HepG2 (cell line): ENCODE results near the gene LTB4R2. TPM values are rescaled to one million over a fixed set of nuclear protein-coding genes. Genes with fewer than 3 reads are reported as not detected.

Experiments
- ADNP ChIP-seq: sonication (generic); formaldehyde crosslinking; IDR thresholded peaks from 2 replicates; pipeline ENCODE4 v1.4.0; 2020; ENCODE audit warnings: missing genetic modification reagents
- ARNTL ChIP-seq: sonication (generic); formaldehyde crosslinking; IDR thresholded peaks from 2 replicates; pipeline ENCODE4 v1.4.0; 2020; ENCODE audit warnings: mild to moderate bottlenecking, missing genetic modification reagents
- ATM ChIP-seq: fragments of 450-650 bp; IDR thresholded peaks from 2 replicates; pipeline ENCODE4 v1.7.1; 2017; ENCODE audit warnings: mild to moderate bottlenecking, borderline replicate concordance
- CSRNP2 ChIP-seq: sonication (generic); formaldehyde crosslinking; conservative IDR thresholded peaks from 2 replicates; pipeline ENCODE4 v1.8.0; 2022; ENCODE audit warnings: low read depth, missing genetic modification reagents
- EEA1 ChIP-seq: sonication (generic); formaldehyde crosslinking; IDR thresholded peaks from 2 replicates; pipeline ENCODE4 v1.5.1; 2020; ENCODE audit warnings: mild to moderate bottlenecking, missing genetic modification reagents, borderline replicate concordance
- ETV5 ChIP-seq: IDR thresholded peaks from 2 replicates; pipeline ENCODE4 v1.6.1; 2018; ENCODE audit warnings: missing biosample characterization, missing genetic modification reagents, inconsistent platforms, borderline replicate concordance
- HOXA3 ChIP-seq: sonication (generic); formaldehyde crosslinking; IDR thresholded peaks from 2 replicates; pipeline ENCODE4 v1.5.0; 2020; ENCODE audit warnings: missing genetic modification reagents
- KLF11 ChIP-seq: IDR thresholded peaks from 2 replicates; pipeline ENCODE4 v1.6.1; 2016; ENCODE audit warnings: missing compliant biosample characterization
- MEIS2 ChIP-seq: sonication (generic); formaldehyde crosslinking; IDR thresholded peaks from 2 replicates; pipeline ENCODE4 v1.9.0; 2021; ENCODE audit warnings: mild to moderate bottlenecking, missing genetic modification reagents
- MNT ChIP-seq: fragments of 450-650 bp; IDR thresholded peaks from 2 replicates; pipeline ENCODE4 v1.6.1; 2016
- PHF5A ChIP-seq: IDR thresholded peaks from one replicate; pipeline ENCODE4 v1.6.1; 2018; ENCODE audit warnings: low read depth, missing genetic modification reagents; ENCODE audit not compliant: unreplicated experiment
- YY1 ChIP-seq: IDR thresholded peaks from 2 replicates; pipeline ENCODE4 v1.6.1; 2011; ENCODE audit warnings: low read length, low read depth, moderate library complexity, mild to moderate bottlenecking; ENCODE audit not compliant: insufficient read depth, insufficient replicate concordance
- ZBTB1 ChIP-seq: sonication (generic); formaldehyde crosslinking; IDR thresholded peaks from 2 replicates; pipeline ENCODE4 v1.4.0; 2020; ENCODE audit warnings: missing genetic modification reagents, borderline replicate concordance
- ZBTB37 ChIP-seq: sonication (generic); formaldehyde crosslinking; IDR thresholded peaks from 2 replicates; pipeline ENCODE4 v1.4.0; 2020; ENCODE audit warnings: mild to moderate bottlenecking, missing genetic modification reagents
- ZC3H13 ChIP-seq: sonication (generic); formaldehyde crosslinking; IDR thresholded peaks from 2 replicates; pipeline ENCODE4 v1.8.1; 2023; ENCODE audit warnings: mild to moderate bottlenecking, missing genetic modification reagents, moderate library complexity
- ZNF160 ChIP-seq: sonication (generic); formaldehyde crosslinking; IDR thresholded peaks from 2 replicates; pipeline ENCODE4 v1.8.0; 2022; ENCODE audit warnings: mild to moderate bottlenecking, inconsistent platforms, missing genetic modification reagents
- ZNF276 ChIP-seq: sonication (generic); formaldehyde crosslinking; IDR thresholded peaks from 2 replicates; pipeline ENCODE4 v1.4.0; 2020; ENCODE audit warnings: mild to moderate bottlenecking, low read depth, missing genetic modification reagents
- ZNF619 ChIP-seq: sonication (generic); formaldehyde crosslinking; IDR thresholded peaks from 2 replicates; pipeline ENCODE4 v1.4.0; 2020; ENCODE audit warnings: mild to moderate bottlenecking, missing genetic modification reagents
- ZNF660 ChIP-seq: sonication (generic); formaldehyde crosslinking; IDR thresholded peaks from 2 replicates; pipeline ENCODE4 v1.5.1; 2020; ENCODE audit warnings: mild to moderate bottlenecking, low read depth, missing genetic modification reagents, borderline replicate concordance
- ZNF775 ChIP-seq: sonication (generic); formaldehyde crosslinking; IDR thresholded peaks from 2 replicates; pipeline ENCODE4 v1.4.0; 2020; ENCODE audit warnings: missing genetic modification reagents, mild to moderate bottlenecking, moderate library complexity, borderline replicate concordance
- polyA plus RNA-seq, 8 experiments: library from polyadenylated mRNA; depleted of rRNA in 3 of 8; stranded (reverse) in 7 of 8; unstranded in 1 of 8; fragments of >200 nt; fragmentation: Illumina TruSeq in 4 of 8; extraction: Trizol in 4 of 8; gene quantifications; 2 replicates each; pipeline versions ENCODE4 v1.2.1 to v1.2.3, GENCODE V29; 2011 to 2016; ENCODE audit warnings: low read depth in 4 of 8, missing spikeins in 1 of 8, mixed read lengths in 1 of 8; ENCODE audit not compliant: insufficient read depth in 1 of 8
- total RNA-seq, 5 experiments: library from RNA; depleted of rRNA; stranded (reverse); fragments of >200 nt; fragmentation: Illumina TruSeq; extraction: Trizol; gene quantifications; 2 replicates each; pipeline ENCODE4 v1.2.3, GENCODE V29; 2016; ENCODE audit warnings: low read depth in 1 of 5
- TF ChIP-seq, protein P1 (sequence below): sonication (generic); formaldehyde crosslinking; conservative IDR thresholded peaks from 2 replicates; pipeline ENCODE4 v1.4.0; 2020; ENCODE audit warnings: missing genetic modification reagents

LTB4R2 gene
- total and polyA plus RNA-seq, 2 of the 13 experiments (the other 11 are each of a cell fraction or from before 2014, with no cell fraction given), result 3.9 to 6.9 TPM

GRCh38 chr14:24299255-24300191 is 10.4 kb upstream of the LTB4R2 start, which contains the start of the genes DHRS1 and NOP9 (continued):
- peak; percentile 83; the same call in 1 of the 2 replicates for TF ChIP-seq ZNF276 (CRISPR knock-in tag)
- peak; percentile 91 for TF ChIP-seq EEA1 (CRISPR knock-in tag)
- TF ChIP-seq ARNTL, result peak; percentile 61
- TF ChIP-seq ZBTB37 (CRISPR knock-in tag), result peak; percentile 36; the same call in 1 of the 2 replicates
- TF ChIP-seq ZNF619 (CRISPR knock-in tag), result peak; percentile 96
- peak; percentile 99 for TF ChIP-seq HOXA3 (CRISPR knock-in tag)
- no peak for TF ChIP-seq ZC3H13 (CRISPR knock-in tag)
- TF ChIP-seq ZNF160, result peak; percentile 95
- TF ChIP-seq KLF11, result peak; percentile 84; the same call in 1 of the 2 replicates
- TF ChIP-seq MNT, result peak; percentile 86
- TF ChIP-seq ADNP (CRISPR knock-in tag), result no peak
- peak; percentile 85 for TF ChIP-seq YY1
- no peak for TF ChIP-seq CSRNP2
- no peak; the same call in 1 of the 2 replicates for TF ChIP-seq ZBTB1 (CRISPR knock-in tag)
- peak; percentile 92 for TF ChIP-seq PHF5A (CRISPR knock-in tag)
- peak; percentile 92 for TF ChIP-seq MEIS2 (CRISPR knock-in tag)
- no peak; the same call in 1 of the 2 replicates for TF ChIP-seq ZNF660
- peak; percentile 77; the same call in 1 of the 2 replicates for TF ChIP-seq ETV5
- peak; percentile 89; the same call in 1 of the 2 replicates for TF ChIP-seq ZNF775 (CRISPR knock-in tag)
- no peak for TF ChIP-seq ATM
- TF ChIP-seq, protein P1, sequence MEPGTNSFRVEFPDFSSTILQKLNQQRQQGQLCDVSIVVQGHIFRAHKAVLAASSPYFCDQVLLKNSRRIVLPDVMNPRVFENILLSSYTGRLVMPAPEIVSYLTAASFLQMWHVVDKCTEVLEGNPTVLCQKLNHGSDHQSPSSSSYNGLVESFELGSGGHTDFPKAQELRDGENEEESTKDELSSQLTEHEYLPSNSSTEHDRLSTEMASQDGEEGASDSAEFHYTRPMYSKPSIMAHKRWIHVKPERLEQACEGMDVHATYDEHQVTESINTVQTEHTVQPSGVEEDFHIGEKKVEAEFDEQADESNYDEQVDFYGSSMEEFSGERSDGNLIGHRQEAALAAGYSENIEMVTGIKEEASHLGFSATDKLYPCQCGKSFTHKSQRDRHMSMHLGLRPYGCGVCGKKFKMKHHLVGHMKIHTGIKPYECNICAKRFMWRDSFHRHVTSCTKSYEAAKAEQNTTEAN (CRISPR knock-in tag), result peak; percentile 82
